HL-60 (cell line): Measurements from ENCODE around the gene KAT2A.

Experiments used
- TF ChIP-seq, protein P1 (sequence below): IDR thresholded peaks from one replicate; pipeline ENCODE4 v1.5.1; 2011; ENCODE audit warnings: low read length, control low read depth, inconsistent platforms; ENCODE audit not compliant: insufficient read depth
- TF ChIP-seq, protein P2 (sequence below): IDR thresholded peaks from 2 replicates; pipeline ENCODE4 v1.6.1; 2012; ENCODE audit warnings: low read depth; ENCODE audit not compliant: insufficient replicate concordance

GRCh38 chr17:42106009-42106408 lies 15.2 kb downstream of the KAT2A start:
- TF ChIP-seq, protein P1, sequence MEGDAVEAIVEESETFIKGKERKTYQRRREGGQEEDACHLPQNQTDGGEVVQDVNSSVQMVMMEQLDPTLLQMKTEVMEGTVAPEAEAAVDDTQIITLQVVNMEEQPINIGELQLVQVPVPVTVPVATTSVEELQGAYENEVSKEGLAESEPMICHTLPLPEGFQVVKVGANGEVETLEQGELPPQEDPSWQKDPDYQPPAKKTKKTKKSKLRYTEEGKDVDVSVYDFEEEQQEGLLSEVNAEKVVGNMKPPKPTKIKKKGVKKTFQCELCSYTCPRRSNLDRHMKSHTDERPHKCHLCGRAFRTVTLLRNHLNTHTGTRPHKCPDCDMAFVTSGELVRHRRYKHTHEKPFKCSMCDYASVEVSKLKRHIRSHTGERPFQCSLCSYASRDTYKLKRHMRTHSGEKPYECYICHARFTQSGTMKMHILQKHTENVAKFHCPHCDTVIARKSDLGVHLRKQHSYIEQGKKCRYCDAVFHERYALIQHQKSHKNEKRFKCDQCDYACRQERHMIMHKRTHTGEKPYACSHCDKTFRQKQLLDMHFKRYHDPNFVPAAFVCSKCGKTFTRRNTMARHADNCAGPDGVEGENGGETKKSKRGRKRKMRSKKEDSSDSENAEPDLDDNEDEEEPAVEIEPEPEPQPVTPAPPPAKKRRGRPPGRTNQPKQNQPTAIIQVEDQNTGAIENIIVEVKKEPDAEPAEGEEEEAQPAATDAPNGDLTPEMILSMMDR = no peak
- TF ChIP-seq, protein P2, sequence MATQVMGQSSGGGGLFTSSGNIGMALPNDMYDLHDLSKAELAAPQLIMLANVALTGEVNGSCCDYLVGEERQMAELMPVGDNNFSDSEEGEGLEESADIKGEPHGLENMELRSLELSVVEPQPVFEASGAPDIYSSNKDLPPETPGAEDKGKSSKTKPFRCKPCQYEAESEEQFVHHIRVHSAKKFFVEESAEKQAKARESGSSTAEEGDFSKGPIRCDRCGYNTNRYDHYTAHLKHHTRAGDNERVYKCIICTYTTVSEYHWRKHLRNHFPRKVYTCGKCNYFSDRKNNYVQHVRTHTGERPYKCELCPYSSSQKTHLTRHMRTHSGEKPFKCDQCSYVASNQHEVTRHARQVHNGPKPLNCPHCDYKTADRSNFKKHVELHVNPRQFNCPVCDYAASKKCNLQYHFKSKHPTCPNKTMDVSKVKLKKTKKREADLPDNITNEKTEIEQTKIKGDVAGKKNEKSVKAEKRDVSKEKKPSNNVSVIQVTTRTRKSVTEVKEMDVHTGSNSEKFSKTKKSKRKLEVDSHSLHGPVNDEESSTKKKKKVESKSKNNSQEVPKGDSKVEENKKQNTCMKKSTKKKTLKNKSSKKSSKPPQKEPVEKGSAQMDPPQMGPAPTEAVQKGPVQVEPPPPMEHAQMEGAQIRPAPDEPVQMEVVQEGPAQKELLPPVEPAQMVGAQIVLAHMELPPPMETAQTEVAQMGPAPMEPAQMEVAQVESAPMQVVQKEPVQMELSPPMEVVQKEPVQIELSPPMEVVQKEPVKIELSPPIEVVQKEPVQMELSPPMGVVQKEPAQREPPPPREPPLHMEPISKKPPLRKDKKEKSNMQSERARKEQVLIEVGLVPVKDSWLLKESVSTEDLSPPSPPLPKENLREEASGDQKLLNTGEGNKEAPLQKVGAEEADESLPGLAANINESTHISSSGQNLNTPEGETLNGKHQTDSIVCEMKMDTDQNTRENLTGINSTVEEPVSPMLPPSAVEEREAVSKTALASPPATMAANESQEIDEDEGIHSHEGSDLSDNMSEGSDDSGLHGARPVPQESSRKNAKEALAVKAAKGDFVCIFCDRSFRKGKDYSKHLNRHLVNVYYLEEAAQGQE = no peak
